Osteocyte (in vitro differentiated cells): ENCODE results near the gene LACTBL1. TPM values are rescaled to one million over a fixed set of nuclear protein-coding genes. Genes with fewer than 3 reads are reported as not detected.

ENCODE experiments used
- DNase-seq: peaks from one replicate; pipeline ENCODE4 v3.0.0; 2021; ENCODE audit warnings: mixed read lengths; ENCODE audit not compliant: unreplicated experiment; ENCODE audit errors: extremely low spot score
- H3K27ac Mint-ChIP-seq: one replicate; pipeline ENCODE4 v1.8.0; 2021; ENCODE audit warnings: mild to moderate bottlenecking, mixed read lengths; ENCODE audit not compliant: unreplicated experiment
- H3K27me3 Mint-ChIP-seq: one replicate; pipeline ENCODE4 v1.8.0; 2021; ENCODE audit warnings: mixed read lengths; ENCODE audit not compliant: unreplicated experiment
- H3K36me3 Mint-ChIP-seq: one replicate; pipeline ENCODE4 v1.8.0; 2021; ENCODE audit warnings: mixed read lengths; ENCODE audit not compliant: unreplicated experiment
- H3K4me1 Mint-ChIP-seq: one replicate; pipeline ENCODE4 v1.8.0; 2021; ENCODE audit warnings: mixed read lengths; ENCODE audit not compliant: unreplicated experiment
- H3K4me3 Mint-ChIP-seq: one replicate; pipeline ENCODE4 v1.8.0; 2021; ENCODE audit warnings: mild to moderate bottlenecking, moderate library complexity, mixed read lengths; ENCODE audit not compliant: unreplicated experiment
- H3K9me3 Mint-ChIP-seq: one replicate; pipeline ENCODE4 v1.8.0; 2021; ENCODE audit warnings: mixed read lengths; ENCODE audit not compliant: unreplicated experiment
- total RNA-seq: library from RNA; stranded (reverse); gene quantifications from 2 replicates; pipeline ENCODE4 v1.2.1, GENCODE V29; 2021
- TF ChIP-seq, protein P1 (sequence below): fragments of 200-600 bp; sonication (generic); IDR thresholded peaks from 2 replicates; pipeline ENCODE4 v1.5.0; 2021; ENCODE audit warnings: antibody characterized with exemption, mild to moderate bottlenecking, moderate library complexity

Gene LACTBL1
- total RNA-seq, 1 donor from 2014 or later, result not detected

DNA sequence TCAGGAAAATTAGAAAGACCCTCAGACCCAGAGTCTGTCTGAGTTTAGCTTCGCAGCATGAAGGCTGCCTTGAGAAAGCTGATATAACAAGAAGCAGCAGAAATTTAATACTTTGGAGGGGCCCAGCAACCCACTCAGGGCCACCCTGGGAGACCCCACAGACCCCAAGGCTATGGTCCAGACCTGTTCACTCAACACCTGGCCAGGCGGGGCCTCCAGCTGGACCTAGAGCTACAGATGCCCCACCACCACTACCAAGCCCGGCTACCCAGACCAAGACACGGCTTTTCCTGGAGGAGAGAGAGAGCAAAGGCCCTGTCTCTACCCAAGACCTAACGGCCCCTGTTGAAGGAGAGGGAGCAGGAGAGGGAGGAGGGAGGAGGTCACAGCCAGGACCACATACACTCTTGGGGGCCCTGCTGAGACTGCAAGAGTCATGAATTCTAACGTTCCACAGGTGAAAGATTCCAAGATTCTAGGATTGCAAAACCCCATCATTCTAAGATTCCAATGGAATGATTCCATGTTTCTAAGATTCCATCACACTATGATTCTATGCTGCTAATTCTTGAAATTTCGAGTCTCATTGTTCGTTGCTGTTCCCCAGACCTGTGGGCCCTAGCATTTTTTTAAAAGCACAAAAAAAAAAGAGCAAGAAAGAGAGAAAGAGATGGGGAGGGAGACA is 53.2 kb downstream of the LACTBL1 start:
- peaks cover 4% of the 10 kb centered on the region for H3K36me3 Mint-ChIP-seq
- peaks cover 11% of the 10 kb centered on the region for H3K4me1 Mint-ChIP-seq
- TF ChIP-seq, protein P1, sequence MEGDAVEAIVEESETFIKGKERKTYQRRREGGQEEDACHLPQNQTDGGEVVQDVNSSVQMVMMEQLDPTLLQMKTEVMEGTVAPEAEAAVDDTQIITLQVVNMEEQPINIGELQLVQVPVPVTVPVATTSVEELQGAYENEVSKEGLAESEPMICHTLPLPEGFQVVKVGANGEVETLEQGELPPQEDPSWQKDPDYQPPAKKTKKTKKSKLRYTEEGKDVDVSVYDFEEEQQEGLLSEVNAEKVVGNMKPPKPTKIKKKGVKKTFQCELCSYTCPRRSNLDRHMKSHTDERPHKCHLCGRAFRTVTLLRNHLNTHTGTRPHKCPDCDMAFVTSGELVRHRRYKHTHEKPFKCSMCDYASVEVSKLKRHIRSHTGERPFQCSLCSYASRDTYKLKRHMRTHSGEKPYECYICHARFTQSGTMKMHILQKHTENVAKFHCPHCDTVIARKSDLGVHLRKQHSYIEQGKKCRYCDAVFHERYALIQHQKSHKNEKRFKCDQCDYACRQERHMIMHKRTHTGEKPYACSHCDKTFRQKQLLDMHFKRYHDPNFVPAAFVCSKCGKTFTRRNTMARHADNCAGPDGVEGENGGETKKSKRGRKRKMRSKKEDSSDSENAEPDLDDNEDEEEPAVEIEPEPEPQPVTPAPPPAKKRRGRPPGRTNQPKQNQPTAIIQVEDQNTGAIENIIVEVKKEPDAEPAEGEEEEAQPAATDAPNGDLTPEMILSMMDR, result no peak
- H3K9me3 Mint-ChIP-seq, result no peaks in the 10 kb centered on the region
- no peak overlapping the region for H3K27ac Mint-ChIP-seq
- no peak overlapping the region for H3K4me3 Mint-ChIP-seq
- DNase-seq, result no peak
- peaks cover 2% of the 10 kb centered on the region for H3K27me3 Mint-ChIP-seq

DNA sequence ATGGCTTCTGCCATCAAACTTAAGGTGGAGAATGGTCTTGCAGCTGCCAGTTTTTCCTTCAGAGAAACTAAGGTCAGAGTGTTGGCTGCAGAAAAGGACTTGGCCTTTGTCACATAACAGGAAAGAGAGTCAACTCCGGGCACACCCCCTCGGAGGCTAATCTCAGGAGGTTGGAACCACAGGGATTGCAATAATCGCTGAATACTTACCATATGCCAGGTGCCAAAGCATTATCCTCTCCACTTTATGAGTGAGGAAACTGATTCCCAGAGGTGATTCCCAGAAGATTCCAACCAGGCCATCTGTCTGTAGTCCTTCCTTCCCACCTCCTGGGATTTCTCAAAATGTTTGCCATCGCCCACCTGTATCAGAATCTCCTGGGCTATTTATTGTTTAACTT is 54.0 kb downstream of the LACTBL1 start:
- no peak overlapping the region for H3K4me3 Mint-ChIP-seq
- peaks cover 4% of the 10 kb centered on the region for H3K36me3 Mint-ChIP-seq
- TF ChIP-seq, protein P1, result no peak
- no peaks in the 10 kb centered on the region for H3K9me3 Mint-ChIP-seq
- no peak overlapping the region for H3K27ac Mint-ChIP-seq
- DNase-seq, result no peak
- H3K4me1 Mint-ChIP-seq, result peaks cover 11% of the 10 kb centered on the region
- H3K27me3 Mint-ChIP-seq, result peaks cover 2% of the 10 kb centered on the region

DNA sequence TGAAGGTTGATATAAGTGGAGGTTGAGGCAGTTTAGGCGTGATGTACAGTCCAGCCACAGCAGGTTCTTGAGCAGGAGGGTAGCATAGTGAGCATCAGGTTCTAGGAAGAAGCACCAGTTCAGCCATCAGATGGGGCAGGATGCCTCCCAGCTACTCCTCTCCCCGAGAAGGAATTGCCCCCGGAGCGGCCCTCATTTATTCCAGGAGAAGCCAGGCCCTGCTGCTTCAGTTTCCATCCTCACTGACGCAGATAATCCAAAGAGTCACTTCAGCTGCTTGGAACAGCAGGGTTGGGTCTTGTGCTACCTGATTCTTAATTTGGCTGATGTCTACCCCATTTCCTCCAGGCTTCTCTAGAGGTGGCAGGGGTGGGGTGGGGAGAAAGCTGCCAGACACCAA is 54.7 kb downstream of the LACTBL1 start:
- Mint-ChIP-seq H3K9me3 (no peaks in the 10 kb centered on the region), H3K27me3 (peaks cover 2% of the 10 kb centered on the region), H3K36me3 (peaks cover 4% of the 10 kb centered on the region), H3K4me3 (no peak overlapping the region), H3K4me1 (peaks cover 11% of the 10 kb centered on the region), H3K27ac (no peak overlapping the region)
- DNase-seq, result no peak
- TF ChIP-seq, protein P1, result no peak

DNA sequence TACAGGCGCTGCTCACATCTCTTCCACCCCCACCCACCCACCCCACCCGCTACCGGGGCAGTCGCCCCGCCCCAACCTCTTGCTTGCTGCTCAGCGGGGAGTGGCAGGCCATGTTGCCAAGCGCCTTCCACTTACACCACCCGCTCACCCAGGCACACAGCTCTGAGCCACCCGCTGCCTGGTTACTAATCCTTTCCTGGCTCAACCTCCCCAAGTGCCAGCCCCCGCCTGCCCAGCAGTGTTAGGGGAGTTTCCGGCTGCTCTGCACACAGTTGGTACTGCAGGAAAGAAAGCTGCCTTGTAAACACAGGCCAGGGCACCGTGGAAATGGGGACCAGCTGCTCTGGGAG is 56.2 kb downstream of the LACTBL1 start:
- peaks cover 2% of the 10 kb centered on the region for H3K27me3 Mint-ChIP-seq
- H3K36me3 Mint-ChIP-seq, result peaks cover 4% of the 10 kb centered on the region
- no peaks in the 10 kb centered on the region for H3K9me3 Mint-ChIP-seq
- H3K4me1 Mint-ChIP-seq, result peaks cover 8% of the 10 kb centered on the region
- no peak overlapping the region for H3K27ac Mint-ChIP-seq
- TF ChIP-seq, protein P1, result no peak
- H3K4me3 Mint-ChIP-seq, result no peak overlapping the region
- no peak for DNase-seq

DNA sequence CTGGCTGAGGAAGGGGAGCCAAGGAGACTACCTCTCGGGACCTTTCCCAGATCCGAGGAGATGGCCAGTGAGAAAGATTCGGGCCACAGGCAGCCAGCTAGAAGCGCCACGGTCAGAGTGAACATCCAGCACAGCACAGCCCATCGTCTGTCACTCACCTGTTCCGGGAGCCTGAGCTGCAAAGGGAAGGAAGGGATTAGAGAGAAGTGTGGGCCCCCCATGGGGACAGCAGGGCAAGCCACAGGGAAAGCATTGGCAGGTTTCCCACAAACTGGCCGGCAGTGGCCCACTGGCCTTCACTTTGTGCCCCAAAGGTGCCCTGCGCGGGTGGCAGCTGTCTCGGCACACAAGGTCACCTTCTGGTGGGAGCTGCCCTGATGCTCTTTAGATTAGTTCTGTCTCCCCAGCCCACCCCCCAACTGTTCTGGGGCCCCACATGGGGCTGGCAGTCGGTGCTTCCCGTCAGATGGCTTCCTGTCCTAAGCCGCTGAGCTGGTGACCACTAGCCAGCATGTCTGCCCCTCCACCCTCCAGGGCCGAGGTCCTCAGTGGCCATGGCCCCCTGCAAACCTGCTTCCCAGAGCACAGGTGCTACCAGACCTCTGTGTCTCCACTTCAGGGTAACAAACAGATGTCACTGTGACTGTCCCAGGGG is 56.7 kb downstream of the LACTBL1 start:
- H3K9me3 Mint-ChIP-seq, result no peaks in the 10 kb centered on the region
- peaks cover 3% of the 10 kb centered on the region for H3K4me1 Mint-ChIP-seq
- TF ChIP-seq, protein P1, result no peak
- peaks cover 4% of the 10 kb centered on the region for H3K36me3 Mint-ChIP-seq
- H3K4me3 Mint-ChIP-seq, result no peak overlapping the region
- H3K27ac Mint-ChIP-seq, result no peak overlapping the region
- DNase-seq, result no peak
- H3K27me3 Mint-ChIP-seq, result peaks cover 2% of the 10 kb centered on the region
